HCT116 (cell line): ENCODE measurements around the gene EME1.

Source experiments
- ATF3 ChIP-seq: IDR thresholded peaks from 2 replicates; pipeline ENCODE4 v1.6.1; 2012
- CEBPB ChIP-seq: IDR thresholded peaks from 2 replicates; pipeline ENCODE4 v1.6.1; 2012; ENCODE audit warnings: low read depth
- CTCF ChIP-seq, 3 experiments: fragments of 200-600 bp in 1 of 3; sonication (generic) in 1 of 3; IDR thresholded peaks in 2 of 3; conservative IDR thresholded peaks in 1 of 3; 2 replicates each; pipeline ENCODE4 v1.5.1; 2012 to 2017; ENCODE audit warnings: low read depth in 2 of 3, low read length in 2 of 3, antibody characterized with exemption in 1 of 3, borderline replicate concordance in 1 of 3, control low read depth in 1 of 3, mild to moderate bottlenecking in 1 of 3, mixed read lengths in 1 of 3, mixed run types in 1 of 3, moderate library complexity in 1 of 3; ENCODE audit not compliant: insufficient read depth in 1 of 3
- EGR1 ChIP-seq: IDR thresholded peaks from 2 replicates; pipeline ENCODE4 v1.6.1; 2012; ENCODE audit warnings: low read depth
- ELF1 ChIP-seq: IDR thresholded peaks from 2 replicates; pipeline ENCODE4 v1.6.1; 2012; ENCODE audit warnings: low read depth, borderline replicate concordance
- EZH2 ChIP-seq: fragments of 200-600 bp; sonication (generic); IDR thresholded peaks from 2 replicates; pipeline ENCODE4 v1.6.1; 2017; ENCODE audit warnings: antibody characterized with exemption, mixed run types
- EZH2phosphoT487 ChIP-seq: fragments of 200-600 bp; IDR thresholded peaks from 2 replicates; pipeline ENCODE4 v1.6.1; 2018; ENCODE audit warnings: antibody characterized with exemption, borderline replicate concordance
- POLR2A ChIP-seq: IDR thresholded peaks from 2 replicates; pipeline ENCODE4 v1.7.0; 2011; ENCODE audit warnings: borderline replicate concordance; ENCODE audit not compliant: insufficient read depth, insufficient read length; ENCODE audit errors: extremely low read depth
- POLR2AphosphoS5 ChIP-seq: IDR thresholded peaks from 2 replicates; pipeline ENCODE4 v1.6.1; 2011; ENCODE audit warnings: mild to moderate bottlenecking, low read depth, low read length, moderate library complexity
- RAD21 ChIP-seq: IDR thresholded peaks from 2 replicates; pipeline ENCODE4 v1.6.1; 2012; ENCODE audit warnings: low read depth, mild to moderate bottlenecking
- REST ChIP-seq: IDR thresholded peaks from 2 replicates; pipeline ENCODE4 v1.6.1; 2012; ENCODE audit warnings: low read depth
- SIN3A ChIP-seq: IDR thresholded peaks from 2 replicates; pipeline ENCODE4 v1.6.1; 2012; ENCODE audit warnings: low read depth
- ZBTB33 ChIP-seq: IDR thresholded peaks from 2 replicates; pipeline ENCODE4 v1.6.1; 2011; ENCODE audit warnings: mild to moderate bottlenecking, low read length, moderate library complexity; ENCODE audit not compliant: insufficient replicate concordance; ENCODE audit errors: extremely low read depth

GRCh38 chr17:50371526-50371925 is 1.5 kb upstream of the EME1 start:
- TF ChIP-seq CTCF (IDR thresholded peaks at IDR 0.05 in 2 of 3, conservative IDR thresholded peaks at IDR 0.05 in 1 of 3; ENCODE audit: borderline replicate concordance in 1 of 3, insufficient read depth in 1 of 3, low read depth in 2 of 3, low read length in 2 of 3) (no peak), EZH2 (no peak), ELF1 (no peak), REST (no peak), EZH2phosphoT487 (no peak), RAD21 (no peak), POLR2AphosphoS5 (no peak), SIN3A (no peak), CEBPB (no peak), ZBTB33 (no peak), POLR2A (no peak), EGR1 (no peak), ATF3 (no peak)
